ENCODE measurements around the gene KIF26B.

The KIF26B gene

GRCh38 chr1:245530937-245531336, 376.2 kb downstream of the KIF26B start:
- no peak for DNase-seq

- DNase-seq: no peak
Observed at GRCh38 chr1:245537992-245538391, 383.2 kb downstream of the KIF26B start.

DNA sequence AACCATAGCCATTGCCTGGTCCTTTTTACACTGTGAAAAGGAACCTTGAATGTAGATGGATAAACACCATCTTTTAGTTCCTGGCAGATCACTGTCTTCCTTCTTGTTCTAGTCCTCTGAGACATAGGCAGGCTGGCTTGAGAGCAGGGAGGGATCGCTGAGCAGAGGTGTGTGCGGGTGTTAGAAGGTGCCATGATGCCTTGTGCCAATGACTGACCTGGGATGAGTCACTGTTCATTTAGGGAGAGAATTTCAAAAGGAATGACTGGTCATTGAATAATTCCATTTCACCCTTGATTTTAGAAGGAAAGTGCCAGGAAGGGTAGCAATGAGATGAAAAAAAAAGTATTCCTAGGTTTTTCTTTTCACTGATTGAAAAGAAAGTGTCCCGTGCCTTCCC, 383.9 kb downstream of the KIF26B start:
- DNase-seq: no peak

DNA sequence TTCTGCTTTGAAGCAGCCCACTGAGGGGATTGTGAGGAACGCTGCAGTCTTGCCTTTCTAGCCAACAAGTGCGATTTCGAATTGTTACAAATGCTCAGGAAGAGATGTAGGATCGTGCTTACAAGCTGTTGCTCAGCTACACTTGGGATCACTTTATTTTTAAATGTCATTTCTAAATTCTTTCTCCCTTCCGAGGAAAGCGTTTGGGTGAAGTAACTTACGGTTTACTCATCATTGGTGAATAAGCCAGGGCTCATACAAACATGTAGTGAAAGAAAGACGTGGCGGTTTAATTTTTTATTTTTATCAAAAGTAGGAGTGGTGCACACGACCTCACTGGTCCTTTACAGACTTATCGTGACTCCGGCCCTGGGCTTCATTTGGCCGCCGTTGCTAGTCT, 386.6 kb downstream of the KIF26B start:
- DNase-seq: no peak

DNA sequence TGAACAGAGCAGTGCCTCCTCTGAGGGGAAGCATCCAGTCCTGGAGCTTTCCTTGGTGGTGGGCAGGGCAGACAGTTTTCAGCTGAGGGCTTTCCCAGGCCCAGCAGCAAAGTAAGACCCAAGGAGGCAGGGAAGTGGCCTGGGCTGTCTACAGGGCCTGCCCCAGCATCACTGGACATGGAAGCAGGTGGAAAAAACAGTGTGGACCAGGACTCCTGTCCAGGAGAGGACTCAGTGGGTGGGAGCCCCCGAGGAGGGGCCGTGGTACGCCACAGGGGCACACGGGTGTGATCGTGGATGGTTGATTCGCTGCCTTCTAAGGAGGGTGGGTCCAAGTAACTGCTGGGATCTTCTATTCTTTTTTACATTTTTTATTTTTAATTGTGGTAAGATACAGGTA, 387.6 kb downstream of the KIF26B start:
- DNase-seq: no peak

- no peak for DNase-seq
Observed at GRCh38 chr1:245544236-245544635, 389.5 kb downstream of the KIF26B start.

GRCh38 chr1:245546875-245547274, 392.1 kb downstream of the KIF26B start:
- no peak for DNase-seq

- DNase-seq: no peak
Observed at GRCh38 chr1:245549996-245550719, 395.4 kb downstream of the KIF26B start.

DNA sequence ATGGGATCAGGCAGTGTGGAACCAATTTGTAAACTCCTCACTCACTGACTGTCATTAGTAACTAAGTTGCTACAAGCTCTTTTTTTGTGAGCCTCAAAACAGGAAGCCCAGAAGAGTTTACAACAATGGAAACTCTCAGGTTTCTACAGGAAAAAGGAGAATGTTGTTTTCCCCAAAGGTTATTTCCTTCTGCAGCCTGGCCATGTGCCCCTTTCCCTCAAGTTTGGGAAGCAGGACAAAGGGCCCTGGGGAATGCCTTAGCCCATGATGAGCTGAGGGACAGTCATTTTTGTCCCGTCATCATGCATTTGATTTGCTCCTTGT, 395.9 kb downstream of the KIF26B start:
- DNase-seq: no peak

- no peak for DNase-seq
Observed at GRCh38 chr1:245551536-245551935, 396.8 kb downstream of the KIF26B start.

- DNase-seq: no peak
Observed at GRCh38 chr1:245552331-245552730, 397.5 kb downstream of the KIF26B start.

DNA sequence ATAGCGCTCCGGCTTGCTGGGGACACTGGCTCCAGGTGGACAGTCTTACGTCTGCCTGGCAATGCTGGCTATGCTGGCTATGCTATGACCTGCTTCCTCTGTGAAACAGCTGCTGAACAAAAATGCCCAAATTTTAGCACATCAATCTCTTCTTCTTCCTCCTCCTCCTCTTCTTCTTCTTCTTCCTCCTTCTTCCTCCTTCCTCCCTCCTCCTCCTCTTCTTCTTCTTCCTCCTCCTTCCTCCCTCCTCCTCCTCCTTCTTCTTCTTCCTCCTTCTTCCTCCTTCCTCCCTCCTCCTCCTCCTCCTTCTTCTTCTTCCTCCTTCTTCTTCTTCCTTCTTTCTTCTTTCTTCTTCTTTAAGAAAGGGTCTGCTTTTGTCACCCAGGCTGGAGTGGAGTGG, 401.3 kb downstream of the KIF26B start:
- no peak for DNase-seq

DNA sequence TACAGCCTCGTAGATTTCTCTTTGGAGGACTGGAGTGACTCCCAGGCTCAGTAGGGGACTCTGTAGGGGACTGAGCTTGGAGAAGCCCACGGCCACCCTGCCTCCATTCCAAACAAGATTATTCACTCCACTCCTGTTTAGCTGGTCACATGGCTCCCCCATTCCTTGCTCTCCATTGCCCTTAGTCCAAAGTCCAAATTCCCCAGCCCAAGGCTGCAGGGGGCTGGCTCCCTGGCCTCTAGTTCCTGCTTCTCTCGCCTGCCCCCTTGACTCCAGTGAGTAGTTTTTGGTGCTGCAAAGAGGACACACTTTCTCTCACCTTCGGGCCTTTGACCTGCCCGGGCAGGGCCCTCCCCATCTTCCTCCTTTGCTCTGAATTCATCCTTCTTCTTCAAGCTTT, 403.3 kb downstream of the KIF26B start:
- no peak for DNase-seq

- no peak for DNase-seq
Observed at GRCh38 chr1:245560316-245560859, 405.6 kb downstream of the KIF26B start.

DNA sequence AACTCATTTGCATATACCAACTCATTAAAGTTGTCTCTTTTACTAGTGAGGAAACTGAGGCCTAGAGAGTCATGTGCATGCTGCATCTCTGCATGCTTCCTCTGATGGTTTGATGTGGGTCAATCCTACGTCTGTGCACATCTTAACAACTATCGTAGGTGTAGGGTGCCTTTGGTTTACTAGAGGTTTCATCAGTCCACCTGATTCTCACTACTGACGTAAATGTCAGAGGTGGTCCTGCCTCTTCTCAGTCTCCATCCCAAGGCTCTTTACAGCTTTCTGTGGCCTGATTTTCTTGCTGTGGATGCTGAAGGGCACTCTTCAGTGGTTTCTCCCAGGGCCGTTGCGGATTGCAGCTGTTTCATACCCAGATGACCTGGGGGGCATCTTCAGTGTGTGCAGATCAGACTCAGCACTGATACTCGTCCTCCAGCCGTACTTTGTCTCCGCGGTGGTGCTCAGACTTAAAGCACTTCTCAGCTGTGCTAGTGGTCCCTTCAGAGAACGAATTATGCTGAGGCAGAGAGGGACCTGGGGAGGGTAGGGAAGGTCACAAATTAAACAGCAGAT, 407.0 kb downstream of the KIF26B start:
- DNase-seq: no peak

DNA sequence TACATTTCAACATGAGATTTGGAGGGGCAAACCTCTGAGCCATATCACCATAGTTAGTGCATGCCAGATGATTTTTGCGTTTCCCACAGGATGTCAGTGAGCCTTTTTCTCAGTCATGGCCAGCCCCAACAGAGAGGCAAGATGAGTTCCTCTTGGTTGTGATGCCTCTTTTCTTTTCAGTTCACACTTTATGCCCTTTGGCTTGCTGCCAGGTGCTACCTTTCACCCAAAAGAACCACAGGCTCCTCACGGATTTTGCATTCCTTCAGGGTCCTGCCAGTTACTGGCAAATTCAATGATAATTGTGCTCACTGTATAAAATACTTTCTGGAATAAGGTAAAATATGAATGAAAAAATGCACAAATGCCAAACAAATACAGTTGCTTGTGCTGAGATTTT, 411.3 kb downstream of the KIF26B start:
- DNase-seq: no peak

DNA sequence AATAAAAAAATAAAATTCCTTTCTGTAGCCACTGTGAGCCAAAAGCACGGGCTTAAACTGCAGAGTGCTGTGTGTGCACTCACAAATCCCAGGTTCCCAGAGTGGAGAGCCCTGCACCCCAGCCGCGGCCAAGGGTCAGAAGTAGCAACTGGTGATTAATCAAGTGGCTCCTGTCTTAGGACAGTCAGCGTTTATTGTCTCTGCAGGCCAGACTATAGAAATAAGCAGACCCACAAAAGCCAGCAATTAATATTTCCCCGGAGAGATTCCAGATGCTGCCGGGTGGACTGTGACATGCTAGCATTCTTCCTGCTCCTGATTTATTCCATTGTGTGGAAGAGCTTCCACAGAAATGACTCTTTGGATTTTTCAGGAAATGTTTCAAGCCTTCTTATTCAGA, 412.2 kb downstream of the KIF26B start:
- DNase-seq: no peak

DNA sequence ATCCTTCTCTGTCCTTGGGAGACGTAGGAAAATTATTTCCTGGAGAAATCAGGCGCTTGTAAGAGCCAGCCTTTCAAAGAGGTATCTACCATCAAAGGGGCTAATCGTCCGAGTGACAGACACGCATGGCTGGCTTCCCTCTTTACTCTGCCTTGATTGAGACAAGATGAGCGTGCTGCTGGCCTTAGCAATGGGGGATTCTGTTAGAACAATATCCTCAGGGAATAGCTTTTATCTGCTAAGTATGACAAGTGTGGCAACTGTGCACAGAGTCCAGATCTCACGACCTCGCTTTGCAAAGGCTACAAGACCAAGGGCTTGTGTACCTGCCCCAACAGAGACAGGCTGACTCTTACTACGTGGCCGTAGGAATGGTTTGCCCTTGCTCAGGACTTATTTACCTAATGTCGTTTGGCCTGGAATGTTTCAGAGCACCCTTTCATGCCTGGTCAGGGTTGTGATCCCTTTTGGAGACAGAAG, 417.1 kb downstream of the KIF26B start:
- no peak for DNase-seq

- DNase-seq: no peak
Observed at GRCh38 chr1:245572709-245573108, 417.9 kb downstream of the KIF26B start.

GRCh38 chr1:245575710-245576109, 420.9 kb downstream of the KIF26B start:
- no peak for DNase-seq

- DNase-seq: no peak
Observed at GRCh38 chr1:245576323-245576722, 421.5 kb downstream of the KIF26B start.

DNA sequence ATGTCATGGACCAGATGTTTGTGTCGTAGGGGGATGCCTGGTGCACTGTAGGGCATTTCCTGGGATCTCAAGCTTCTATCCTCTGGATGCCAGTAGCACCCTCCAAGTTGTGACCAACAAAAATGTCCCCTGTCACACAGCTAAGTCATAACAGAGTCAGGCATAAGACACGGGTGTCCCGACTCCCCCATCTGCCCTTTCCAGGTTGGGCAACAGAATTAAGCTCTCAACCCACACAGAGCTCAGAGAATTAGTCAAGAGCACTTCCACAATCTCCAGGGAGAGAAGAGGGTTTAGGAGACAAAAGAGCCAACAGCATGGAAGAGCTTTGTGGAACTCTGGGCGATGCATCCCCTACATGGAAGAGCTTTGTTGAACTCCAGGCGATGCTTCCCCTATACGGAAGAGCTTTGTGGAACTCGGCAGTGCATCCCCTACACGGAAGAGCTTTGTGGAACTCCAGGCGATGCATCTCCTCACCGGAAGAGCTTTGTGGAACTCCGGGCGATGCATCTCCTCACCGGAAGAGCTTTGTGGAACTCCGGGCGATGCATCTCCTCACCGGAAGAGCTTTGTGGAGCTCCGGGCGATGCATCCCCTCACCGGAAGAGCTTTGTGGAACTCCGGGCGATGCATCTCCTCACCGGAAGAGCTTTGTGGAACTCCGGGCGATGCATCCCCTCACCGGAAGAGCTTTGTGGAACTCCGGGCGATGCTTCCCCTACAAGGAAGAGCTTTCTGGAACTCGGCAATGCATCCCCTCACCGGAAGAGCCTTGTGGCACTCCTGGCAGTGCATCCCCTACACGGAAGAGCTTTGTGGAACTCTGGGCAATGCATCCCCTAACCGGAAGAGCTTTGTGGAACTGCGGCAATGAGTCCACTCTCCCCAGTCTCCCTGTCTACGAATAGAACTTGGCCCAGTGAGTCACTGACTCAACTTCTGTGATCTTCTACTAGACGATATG, 422.7 kb downstream of the KIF26B start:
- no peak for DNase-seq

- no peak for DNase-seq
Observed at GRCh38 chr1:245578308-245578707, 423.5 kb downstream of the KIF26B start.

- DNase-seq: no peak
Observed at GRCh38 chr1:245578771-245579170, 424.0 kb downstream of the KIF26B start.

Measured in HCEC 1CT (cell line).